Measurements from ENCODE around the gene ARL5A.

Gene ARL5A

DNA sequence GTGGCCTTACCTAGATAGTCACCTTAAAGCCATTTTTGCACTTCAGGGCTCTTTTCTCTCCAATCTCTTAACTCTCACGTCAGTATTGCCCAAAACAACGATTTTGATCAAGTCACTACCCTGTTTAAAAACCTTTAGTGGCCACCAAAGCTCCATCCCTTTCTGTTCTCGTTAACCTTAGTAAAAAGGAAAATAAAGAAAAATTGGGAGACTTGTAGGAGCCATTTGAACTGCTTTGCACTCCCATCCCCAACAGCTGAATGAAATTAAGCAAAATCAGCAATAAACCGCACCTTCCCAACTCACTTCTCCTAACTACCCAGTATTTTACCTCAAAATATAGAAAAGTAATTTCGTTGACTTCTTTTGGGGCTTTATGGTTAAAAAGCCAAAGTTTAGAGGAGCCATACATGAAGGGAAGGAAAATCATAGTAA is 686 bp upstream of the ARL5A start:
- 67% methylated on average over 3 of the region's 5 CpGs for WGBS
- H3K14ac ChIP-seq (ENCODE audit: low read length in 2 of 2): no peak overlapping the region
- no peaks in the 10 kb centered on the region for H3K79me1 ChIP-seq (replicated peaks; ENCODE audit: low read length, poor library complexity, severe bottlenecking)
- no peak overlapping the region for H3K27ac ChIP-seq (ENCODE audit: low read length, poor library complexity, severe bottlenecking)
- H2BK120ac ChIP-seq (ENCODE audit: low read depth, low read length): no peak overlapping the region
- no peak overlapping the region for H3K23ac ChIP-seq (ENCODE audit: low read length in 2 of 2)
- peak overlapping the region in 1 of 2 experiments; percentile 95 for H3K4me3 ChIP-seq (ENCODE audit: insufficient read depth in 1 of 2, low read depth in 1 of 2, low read length in 2 of 2)
- H2BK5ac ChIP-seq (ENCODE audit: low read depth, low read length, poor library complexity, severe bottlenecking): no peak overlapping the region
- no peaks in the 10 kb centered on the region for H3K9me3 ChIP-seq (ENCODE audit: control insufficient read depth, low read length)
- H3K27me3 ChIP-seq (ENCODE audit: control insufficient read depth in 1 of 2, insufficient read depth in 1 of 2, low read length in 2 of 2): no peaks in the 10 kb centered on the region
- H3K4me1 ChIP-seq (ENCODE audit: control insufficient read depth, insufficient read depth, low read depth, low read length): peaks cover 3% of the 10 kb centered on the region
- no peaks in the 10 kb centered on the region for H3K36me3 ChIP-seq (ENCODE audit: control insufficient read depth in 1 of 2, insufficient read depth in 2 of 2, low read depth in 1 of 2, low read length in 2 of 2)
- H2BK15ac ChIP-seq (ENCODE audit: low read depth, poor library complexity, severe bottlenecking): no peak overlapping the region
- H4K91ac ChIP-seq (ENCODE audit: low read length): no peak overlapping the region
- no peak overlapping the region for H2AK5ac ChIP-seq (ENCODE audit: low read length, severe bottlenecking)
- peak overlapping the region; percentile 94 for H4K8ac ChIP-seq (ENCODE audit: low read length)
- DNase-seq: no peak
- no peak overlapping the region for H2BK12ac ChIP-seq (ENCODE audit: low read length in 2 of 2)
- peak overlapping the region; percentile 89 for H3K9ac ChIP-seq (ENCODE audit: low read length)
- peak overlapping the region; percentile 78 for H3K4me2 ChIP-seq (ENCODE audit: low read length, poor library complexity, severe bottlenecking)
- no peak overlapping the region for H3K4ac ChIP-seq (ENCODE audit: low read depth in 1 of 2, low read length in 2 of 2)
- H2AFZ ChIP-seq (ENCODE audit: low read depth, low read length): peak overlapping the region; percentile 72
- peak overlapping the region in 1 of 2 experiments; percentile 91 for H3K18ac ChIP-seq (ENCODE audit: low read depth in 1 of 2, low read length in 2 of 2)

DNA sequence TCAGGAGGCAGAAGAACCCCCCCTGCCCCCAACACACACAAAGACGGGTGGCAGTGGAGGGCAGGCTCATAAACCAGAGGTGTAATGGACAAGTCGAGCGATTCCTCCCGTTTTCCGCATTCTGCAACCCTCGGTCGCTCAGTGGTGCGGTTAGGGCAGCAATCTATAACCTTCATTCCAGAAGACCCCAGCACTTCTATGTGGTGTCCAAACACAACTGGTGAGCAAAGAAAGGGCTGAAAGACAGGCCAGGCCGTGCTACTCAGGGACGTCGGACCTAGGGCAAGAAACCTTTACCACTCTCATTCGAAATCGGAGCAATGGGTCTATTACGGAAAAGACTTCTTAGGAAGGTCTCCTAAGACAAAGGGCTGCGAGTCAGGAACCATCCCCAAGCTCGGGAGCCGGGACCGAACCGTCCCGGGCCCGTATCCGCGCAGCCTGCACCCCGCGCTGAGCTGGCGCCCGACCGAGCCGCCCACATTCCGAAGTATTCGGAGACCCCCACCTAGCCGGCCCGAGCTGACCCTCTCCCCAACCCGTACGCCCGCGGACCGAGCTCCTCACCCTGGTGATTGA is 568 bp downstream of the ARL5A start:
- Histone ChIP-seq H3K4me3 (ENCODE audit: insufficient read depth in 1 of 2, low read depth in 1 of 2, low read length in 2 of 2) (peak overlapping the region; percentile 90 to 95), H3K23ac (ENCODE audit: low read length in 2 of 2) (peak overlapping the region in 1 of 2 experiments; percentile 66), H3K14ac (ENCODE audit: low read length in 2 of 2) (peak overlapping the region; percentile 44 to 92), H2BK120ac (ENCODE audit: low read depth, low read length) (peak overlapping the region; percentile 79), H3K36me3 (ENCODE audit: control insufficient read depth in 1 of 2, insufficient read depth in 2 of 2, low read depth in 1 of 2, low read length in 2 of 2) (no peaks in the 10 kb centered on the region), H2BK15ac (ENCODE audit: low read depth, poor library complexity, severe bottlenecking) (peak overlapping the region; percentile 67), H3K9me3 (ENCODE audit: control insufficient read depth, low read length) (no peaks in the 10 kb centered on the region), H3K27ac (ENCODE audit: low read length, poor library complexity, severe bottlenecking) (no peak overlapping the region), H2AK5ac (ENCODE audit: low read length, severe bottlenecking) (no peak overlapping the region), H3K4me2 (ENCODE audit: low read length, poor library complexity, severe bottlenecking) (peak overlapping the region; percentile 60), H2BK12ac (ENCODE audit: low read length in 2 of 2) (no peak overlapping the region), H3K4me1 (ENCODE audit: control insufficient read depth, insufficient read depth, low read depth, low read length) (peaks cover 7% of the 10 kb centered on the region), H2BK5ac (ENCODE audit: low read depth, low read length, poor library complexity, severe bottlenecking) (peak overlapping the region; percentile 81), H3K4ac (ENCODE audit: low read depth in 1 of 2, low read length in 2 of 2) (peak overlapping the region; percentile 94 to 97), H3K9ac (ENCODE audit: low read length) (peak overlapping the region; percentile 89), H3K79me1 (replicated peaks; ENCODE audit: low read length, poor library complexity, severe bottlenecking) (peaks cover 4% of the 10 kb centered on the region), H4K8ac (ENCODE audit: low read length) (peak overlapping the region; percentile 99), H3K27me3 (ENCODE audit: control insufficient read depth in 1 of 2, insufficient read depth in 1 of 2, low read length in 2 of 2) (no peaks in the 10 kb centered on the region), H3K18ac (ENCODE audit: low read depth in 1 of 2, low read length in 2 of 2) (peak overlapping the region; percentile 89 to 96), H4K91ac (ENCODE audit: low read length) (peak overlapping the region; percentile 99), H2AFZ (ENCODE audit: low read depth, low read length) (peak overlapping the region; percentile 96)
- WGBS: under 1% methylated on average over 29 of the region's 38 CpGs
- DNase-seq: peak; percentile 48

DNA sequence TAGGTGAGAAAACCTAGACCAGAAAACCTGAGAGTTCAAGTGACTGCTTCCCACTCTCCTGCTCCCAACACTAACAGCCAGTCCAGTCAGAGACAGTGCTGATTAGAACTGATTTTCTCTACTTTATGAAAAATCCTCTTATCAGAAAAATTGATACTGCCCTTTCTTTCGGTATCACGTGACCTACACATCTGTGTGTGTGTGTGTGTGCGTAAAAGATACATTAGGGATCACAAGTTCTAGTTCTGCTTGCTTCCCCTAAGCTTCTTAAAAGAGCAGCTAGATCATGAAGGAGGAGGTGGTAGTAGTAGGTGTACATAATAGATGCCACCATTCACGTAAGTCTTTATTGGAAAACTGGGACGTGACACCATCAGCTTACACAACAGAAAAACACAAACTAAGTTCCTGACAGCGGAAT is 1.5 kb downstream of the ARL5A start:
- H3K9me3 ChIP-seq (ENCODE audit: control insufficient read depth, low read length): no peaks in the 10 kb centered on the region
- no peak overlapping the region for H3K4ac ChIP-seq (ENCODE audit: low read depth in 1 of 2, low read length in 2 of 2)
- peak overlapping the region; percentile 89 for H3K9ac ChIP-seq (ENCODE audit: low read length)
- no peak overlapping the region for H3K23ac ChIP-seq (ENCODE audit: low read length in 2 of 2)
- H2BK5ac ChIP-seq (ENCODE audit: low read depth, low read length, poor library complexity, severe bottlenecking): no peak overlapping the region
- H3K4me3 ChIP-seq (ENCODE audit: insufficient read depth in 1 of 2, low read depth in 1 of 2, low read length in 2 of 2): peak overlapping the region in 1 of 2 experiments; percentile 95
- H2AK5ac ChIP-seq (ENCODE audit: low read length, severe bottlenecking): no peak overlapping the region
- peak; percentile 43 for DNase-seq
- H4K91ac ChIP-seq (ENCODE audit: low read length): no peak overlapping the region
- no peak overlapping the region for H3K27ac ChIP-seq (ENCODE audit: low read length, poor library complexity, severe bottlenecking)
- no peak overlapping the region for H3K14ac ChIP-seq (ENCODE audit: low read length in 2 of 2)
- H3K36me3 ChIP-seq (ENCODE audit: control insufficient read depth in 1 of 2, insufficient read depth in 2 of 2, low read depth in 1 of 2, low read length in 2 of 2): no peaks in the 10 kb centered on the region
- H2AFZ ChIP-seq (ENCODE audit: low read depth, low read length): no peak overlapping the region
- H4K8ac ChIP-seq (ENCODE audit: low read length): no peak overlapping the region
- H3K27me3 ChIP-seq (ENCODE audit: control insufficient read depth in 1 of 2, insufficient read depth in 1 of 2, low read length in 2 of 2): no peaks in the 10 kb centered on the region
- no peak overlapping the region for H2BK12ac ChIP-seq (ENCODE audit: low read length in 2 of 2)
- peak overlapping the region; percentile 51 for H3K4me2 ChIP-seq (ENCODE audit: low read length, poor library complexity, severe bottlenecking)
- no peak overlapping the region for H3K18ac ChIP-seq (ENCODE audit: low read depth in 1 of 2, low read length in 2 of 2)
- H3K79me1 ChIP-seq (replicated peaks; ENCODE audit: low read length, poor library complexity, severe bottlenecking): peaks cover 4% of the 10 kb centered on the region
- H3K4me1 ChIP-seq (ENCODE audit: control insufficient read depth, insufficient read depth, low read depth, low read length): peaks cover 7% of the 10 kb centered on the region
- no peak overlapping the region for H2BK120ac ChIP-seq (ENCODE audit: low read depth, low read length)
- no peak overlapping the region for H2BK15ac ChIP-seq (ENCODE audit: low read depth, poor library complexity, severe bottlenecking)
- WGBS: 81% methylated on average over 3 of the region's 6 CpGs

DNA sequence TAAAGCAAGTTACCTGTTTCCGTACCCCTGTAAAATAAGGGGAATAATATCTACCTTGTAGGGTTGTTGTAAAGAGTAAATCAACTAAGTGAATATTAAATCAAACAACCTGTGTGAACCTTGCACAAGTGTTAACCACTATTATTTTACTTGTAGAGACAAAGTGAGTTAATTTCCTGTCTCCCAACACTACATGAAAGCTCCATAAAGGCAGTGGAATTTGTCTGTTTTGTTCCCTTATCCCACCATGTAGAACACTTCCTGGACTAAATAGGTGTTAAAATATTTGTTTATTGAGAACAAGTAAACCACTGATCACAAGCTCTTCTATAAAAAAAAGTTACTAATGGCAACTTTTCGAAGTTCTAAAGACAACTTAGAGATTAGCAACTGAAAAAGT is 3.3 kb downstream of the ARL5A start:
- Histone ChIP-seq H3K14ac (ENCODE audit: low read length in 2 of 2) (no peak overlapping the region), H3K4ac (ENCODE audit: low read depth in 1 of 2, low read length in 2 of 2) (no peak overlapping the region), H2BK5ac (ENCODE audit: low read depth, low read length, poor library complexity, severe bottlenecking) (no peak overlapping the region), H3K36me3 (ENCODE audit: control insufficient read depth in 1 of 2, insufficient read depth in 2 of 2, low read depth in 1 of 2, low read length in 2 of 2) (no peaks in the 10 kb centered on the region), H2AK5ac (ENCODE audit: low read length, severe bottlenecking) (no peak overlapping the region), H3K4me1 (ENCODE audit: control insufficient read depth, insufficient read depth, low read depth, low read length) (peaks cover 7% of the 10 kb centered on the region), H2BK12ac (ENCODE audit: low read length in 2 of 2) (no peak overlapping the region), H3K4me2 (ENCODE audit: low read length, poor library complexity, severe bottlenecking) (no peak overlapping the region), H2BK120ac (ENCODE audit: low read depth, low read length) (no peak overlapping the region), H2AFZ (ENCODE audit: low read depth, low read length) (no peak overlapping the region), H3K9me3 (ENCODE audit: control insufficient read depth, low read length) (no peaks in the 10 kb centered on the region), H3K27me3 (ENCODE audit: control insufficient read depth in 1 of 2, insufficient read depth in 1 of 2, low read length in 2 of 2) (no peaks in the 10 kb centered on the region), H4K91ac (ENCODE audit: low read length) (no peak overlapping the region), H3K4me3 (ENCODE audit: insufficient read depth in 1 of 2, low read depth in 1 of 2, low read length in 2 of 2) (no peak overlapping the region), H3K18ac (ENCODE audit: low read depth in 1 of 2, low read length in 2 of 2) (no peak overlapping the region), H3K79me1 (replicated peaks; ENCODE audit: low read length, poor library complexity, severe bottlenecking) (peaks cover 4% of the 10 kb centered on the region), H2BK15ac (ENCODE audit: low read depth, poor library complexity, severe bottlenecking) (no peak overlapping the region), H4K8ac (ENCODE audit: low read length) (no peak overlapping the region), H3K23ac (ENCODE audit: low read length in 2 of 2) (no peak overlapping the region), H3K27ac (ENCODE audit: low read length, poor library complexity, severe bottlenecking) (no peak overlapping the region), H3K9ac (ENCODE audit: low read length) (no peak overlapping the region)
- DNase-seq: no peak
- WGBS: 57% methylated on average over 1 of the region's 2 CpGs

All from mesenchymal stem cell (in vitro differentiated cells and primary cell).